Measurements from ENCODE around the gene DDR1.
"Not testable (repeated sequence)": the region's sequence is repeated elsewhere in the genome, so short reads cannot be mapped to it uniquely, and the experiment has no call there.

DDR1 gene

GRCh38 chr6:30862156-30862875, 22.0 kb upstream of the DDR1 start:
- ATAC-seq (ENCODE audit: low read depth): no peak
- Mint-ChIP-seq H3K36me3 (peaks cover 7% of the 10 kb centered on the region), H3K9me3 (peaks cover 5% of the 10 kb centered on the region), H3K27ac (no peak overlapping the region), H3K4me1 (no peaks in the 10 kb centered on the region), H3K27me3 (peaks cover 7% of the 10 kb centered on the region), H3K4me3 (no peak overlapping the region)
- no peak for DNase-seq (ENCODE audit: low spot score in 2 of 2)

- no peak overlapping the region for H3K4me3 Mint-ChIP-seq
These were observed 20.0 kb upstream of the DDR1 start for GRCh38 chr6:30864325-30864724.

GRCh38 chr6:30869241-30869749, 15.0 kb upstream of the DDR1 start:
- H3K9me3 Mint-ChIP-seq: peaks cover 16% of the 10 kb centered on the region
- not testable (repeated sequence) for H3K27ac Mint-ChIP-seq, H3K36me3 Mint-ChIP-seq

More at GRCh38 chr6:30864325-30864724, 20.0 kb upstream of the DDR1 start:
- peaks cover 7% of the 10 kb centered on the region for H3K36me3 Mint-ChIP-seq
- no peak overlapping the region for H3K27ac Mint-ChIP-seq
- no peaks in the 10 kb centered on the region for H3K4me1 Mint-ChIP-seq
- ATAC-seq (ENCODE audit: low read depth): no peak
- peaks cover 3% of the 10 kb centered on the region for H3K27me3 Mint-ChIP-seq
- peaks cover 7% of the 10 kb centered on the region for H3K9me3 Mint-ChIP-seq
- no peak for DNase-seq (ENCODE audit: low spot score in 2 of 2)

GRCh38 chr6:30870546-30870945, 13.8 kb upstream of the DDR1 start:
- Mint-ChIP-seq H3K9me3 (peaks cover 16% of the 10 kb centered on the region), H3K27ac (no peak overlapping the region), H3K27me3 (peaks cover 8% of the 10 kb centered on the region), H3K4me1 (no peaks in the 10 kb centered on the region), H3K4me3 (no peak overlapping the region), H3K36me3 (peaks cover 6% of the 10 kb centered on the region)
- ATAC-seq (ENCODE audit: low read depth): no peak
- no peak for DNase-seq (ENCODE audit: low spot score in 2 of 2)

More at GRCh38 chr6:30869241-30869749, 15.0 kb upstream of the DDR1 start:
- DNase-seq (ENCODE audit: low spot score in 2 of 2); H3K27me3 Mint-ChIP-seq; H3K4me1 Mint-ChIP-seq; ATAC-seq (ENCODE audit: low read depth); H3K4me3 Mint-ChIP-seq: not testable (repeated sequence)

GRCh38 chr6:30871592-30872183, 12.6 kb upstream of the DDR1 start:
- ATAC-seq (ENCODE audit: low read depth) (no peak), DNase-seq (ENCODE audit: low spot score in 2 of 2) (no peak)
- Mint-ChIP-seq H3K4me3 (no peak overlapping the region), H3K9me3 (peaks cover 16% of the 10 kb centered on the region), H3K4me1 (no peaks in the 10 kb centered on the region), H3K27ac (no peak overlapping the region), H3K36me3 (peaks cover 4% of the 10 kb centered on the region), H3K27me3 (peaks cover 8% of the 10 kb centered on the region)

GRCh38 chr6:30873137-30873640, 11.1 kb upstream of the DDR1 start:
- H3K4me3 Mint-ChIP-seq: no peak overlapping the region
- peaks cover 16% of the 10 kb centered on the region for H3K9me3 Mint-ChIP-seq
- ATAC-seq (ENCODE audit: low read depth): no peak
- H3K36me3 Mint-ChIP-seq: peaks cover 4% of the 10 kb centered on the region
- no peak overlapping the region for H3K27ac Mint-ChIP-seq
- no peak for DNase-seq (ENCODE audit: low spot score in 2 of 2)
- peaks cover 8% of the 10 kb centered on the region for H3K27me3 Mint-ChIP-seq
- peaks cover 8% of the 10 kb centered on the region for H3K4me1 Mint-ChIP-seq

- not testable (repeated sequence) for H3K27me3 Mint-ChIP-seq; H3K4me3 Mint-ChIP-seq; H3K36me3 Mint-ChIP-seq; H3K27ac Mint-ChIP-seq; DNase-seq (ENCODE audit: low spot score in 2 of 2); ATAC-seq (ENCODE audit: low read depth)
- Mint-ChIP-seq H3K9me3 (peaks cover 16% of the 10 kb centered on the region), H3K4me1 (peaks cover 11% of the 10 kb centered on the region)
These were observed 10.5 kb upstream of the DDR1 start for GRCh38 chr6:30873795-30874194.

GRCh38 chr6:30875244-30876038, 8.9 kb upstream of the DDR1 start:
- peaks cover 4% of the 10 kb centered on the region for H3K36me3 Mint-ChIP-seq
- H3K27ac Mint-ChIP-seq: no peak overlapping the region
- no peak overlapping the region for H3K4me3 Mint-ChIP-seq
- H3K27me3 Mint-ChIP-seq: peaks cover 8% of the 10 kb centered on the region
- peaks cover 16% of the 10 kb centered on the region for H3K4me1 Mint-ChIP-seq
- no peak for ATAC-seq (ENCODE audit: low read depth)
- DNase-seq (ENCODE audit: low spot score in 2 of 2): no peak
- peaks cover 10% of the 10 kb centered on the region for H3K9me3 Mint-ChIP-seq

- peaks cover 5% of the 10 kb centered on the region for H3K27me3 Mint-ChIP-seq
- DNase-seq (ENCODE audit: low spot score in 2 of 2) (no peak), ATAC-seq (ENCODE audit: low read depth) (no peak)
- H3K9me3 Mint-ChIP-seq: peaks cover 8% of the 10 kb centered on the region
- H3K27ac Mint-ChIP-seq: no peak overlapping the region
- peaks cover 18% of the 10 kb centered on the region for H3K4me1 Mint-ChIP-seq
- H3K4me3 Mint-ChIP-seq: no peak overlapping the region
- peaks cover 4% of the 10 kb centered on the region for H3K36me3 Mint-ChIP-seq
These were observed 8.1 kb upstream of the DDR1 start for GRCh38 chr6:30876039-30876730.

- H3K36me3 Mint-ChIP-seq: no peaks in the 10 kb centered on the region
- H3K9me3 Mint-ChIP-seq: peaks cover 2% of the 10 kb centered on the region
- peaks cover 28% of the 10 kb centered on the region for H3K4me1 Mint-ChIP-seq
- peak; percentile 39 to 60 for DNase-seq (ENCODE audit: low spot score in 2 of 2)
- peak; percentile 74 for ATAC-seq (ENCODE audit: low read depth)
- peaks cover 5% of the 10 kb centered on the region for H3K27me3 Mint-ChIP-seq
- peak overlapping the region; percentile 22 for H3K27ac Mint-ChIP-seq
- H3K4me3 Mint-ChIP-seq: peak overlapping the region; percentile 73
These were observed 6.7 kb upstream of the DDR1 start for GRCh38 chr6:30877419-30878262.

- ATAC-seq (ENCODE audit: low read depth) (no peak), DNase-seq (ENCODE audit: low spot score in 2 of 2) (no peak)
- H3K27ac Mint-ChIP-seq: peak overlapping the region; percentile 86
- H3K27me3 Mint-ChIP-seq: no peaks in the 10 kb centered on the region
- H3K9me3 Mint-ChIP-seq: no peaks in the 10 kb centered on the region
- peaks cover 36% of the 10 kb centered on the region for H3K4me1 Mint-ChIP-seq
- H3K4me3 Mint-ChIP-seq: no peak overlapping the region
- no peaks in the 10 kb centered on the region for H3K36me3 Mint-ChIP-seq
These were observed 4.5 kb upstream of the DDR1 start for GRCh38 chr6:30879684-30880427.

GRCh38 chr6:30880698-30881252, 3.5 kb upstream of the DDR1 start:
- H3K9me3 Mint-ChIP-seq: no peaks in the 10 kb centered on the region
- H3K4me1 Mint-ChIP-seq: peaks cover 43% of the 10 kb centered on the region
- H3K36me3 Mint-ChIP-seq: no peaks in the 10 kb centered on the region
- peak overlapping the region; percentile 86 for H3K27ac Mint-ChIP-seq
- ATAC-seq (ENCODE audit: low read depth): no peak
- no peaks in the 10 kb centered on the region for H3K27me3 Mint-ChIP-seq
- no peak overlapping the region for H3K4me3 Mint-ChIP-seq
- no peak for DNase-seq (ENCODE audit: low spot score in 2 of 2)

Measured in memory B cell (primary cell).